CD4-positive, alpha-beta T cell (primary cell): ENCODE data around the gene CHM. TPM values are rescaled to one million over a fixed set of nuclear protein-coding genes. Genes with fewer than 3 reads are reported as not detected.

Experiments used
- ATAC-seq: fragments of 200-7000 bp; cut with Tn5 transposase; one replicate; pipeline ENCODE4 v1.10.0; 2022; ENCODE audit warnings: mild to moderate bottlenecking; ENCODE audit not compliant: poor library complexity
- CTCF ChIA-PET: fragments of 350-600 bp; sonication (Branson Sonifier 250); formaldehyde crosslinking; loops from one replicate; lab custom pipeline; 2021; ENCODE audit warnings: antibody characterized with exemption, inconsistent platforms; lab: Charles Lee
- POLR2A ChIA-PET: fragments of 350-600 bp; sonication (Branson Sonifier 250); formaldehyde crosslinking; loops from one replicate; lab custom pipeline; 2021; ENCODE audit warnings: antibody characterized with exemption, inconsistent platforms; lab: Charles Lee
- DNase-seq, 14 experiments: peaks; one replicate each; pipeline ENCODE4 v3.0.0-alpha.2; 2013 to 2020; ENCODE audit warnings: mixed read lengths in 2 of 14
- H3K27ac ChIP-seq, 2 donors: one replicate each; pipeline versions ENCODE4 v1.5.1 to v1.7.0; 2013; ENCODE audit warnings: low read length in 2 of 2, low read depth in 1 of 2, mild to moderate bottlenecking in 1 of 2
- H3K27me3 ChIP-seq, 2 experiments: 1 replicate in 1 of 2; 2 replicates in 1 of 2; pipeline versions ENCODE4 v1.6.1 to v1.7.0; 2013; ENCODE audit warnings: low read length in 2 of 2, control low read depth in 1 of 2, mild to moderate bottlenecking in 1 of 2, moderate library complexity in 1 of 2; ENCODE audit not compliant: insufficient read depth in 2 of 2, control insufficient read depth in 1 of 2
- H3K36me3 ChIP-seq: one replicate; pipeline ENCODE4 v1.6.1; 2013; ENCODE audit warnings: low read length, control low read depth; ENCODE audit not compliant: insufficient read depth
- H3K4me1 ChIP-seq: one replicate; pipeline ENCODE4 v1.6.1; 2013; ENCODE audit warnings: low read length, control low read depth; ENCODE audit not compliant: insufficient read depth
- H3K4me3 ChIP-seq: one replicate; pipeline ENCODE4 v1.5.1; 2013; ENCODE audit warnings: mild to moderate bottlenecking, low read length, moderate library complexity
- H3K9me3 ChIP-seq, 2 experiments: 1 replicate in 1 of 2; 2 replicates in 1 of 2; pipeline versions ENCODE4 v1.6.1 to v1.7.0; 2013; ENCODE audit warnings: low read length in 2 of 2, mild to moderate bottlenecking in 2 of 2, control low read depth in 1 of 2, moderate library complexity in 1 of 2; ENCODE audit not compliant: control insufficient read depth in 1 of 2, insufficient read depth in 1 of 2
- H3K27ac Mint-ChIP-seq: one replicate; pipeline ENCODE4 v1.8.0; 2020; ENCODE audit warnings: mixed read lengths
- H3K27me3 Mint-ChIP-seq: one replicate; pipeline ENCODE4 v1.8.0; 2021; ENCODE audit warnings: mixed read lengths
- H3K36me3 Mint-ChIP-seq: one replicate; pipeline ENCODE4 v1.8.0; 2021; ENCODE audit warnings: low read depth, mixed read lengths
- H3K4me1 Mint-ChIP-seq: one replicate; pipeline ENCODE4 v1.8.0; 2021; ENCODE audit warnings: low read depth, mixed read lengths
- H3K4me3 Mint-ChIP-seq: one replicate; pipeline ENCODE4 v1.8.0; 2020; ENCODE audit warnings: mild to moderate bottlenecking, mixed read lengths
- H3K9me3 Mint-ChIP-seq: one replicate; pipeline ENCODE4 v1.8.0; 2020; ENCODE audit warnings: mixed read lengths
- CTCF ChIP-seq: fragments of 200-600 bp; IDR thresholded peaks from one replicate; pipeline ENCODE4 v1.8.0; 2022; ENCODE audit warnings: antibody characterized with exemption, mild to moderate bottlenecking
- intact Hi-C, 2 experiments: fragments of 100-400 bp; cut with DNase I in 1 of 2; cut with micrococcal nuclease in 1 of 2; formaldehyde crosslinking; loops; one replicate each; pipeline versions ENCODE4 v1.15.1 to v1.9.0; 2023 to 2025; cut with DNase I, micrococcal nuclease
- total RNA-seq, 174 experiments: library from RNA in 2 of 174; stranded (reverse) in 2 of 174; gene quantifications; one replicate each; pipeline ENCODE4 v1.2.3 and lab custom pipeline; 2021 to 2026

The CHM gene
- total RNA-seq, 2 experiments from 2014 or later: 5.1 to 6.3 TPM

GRCh38 chrX:85906399-85906798, 141.0 kb downstream of the CHM start:
- no peaks in the 10 kb centered on the region for H3K4me1 ChIP-seq
- TF ChIP-seq CTCF: no peak
- H3K27me3 ChIP-seq: no peaks in the 10 kb centered on the region
- Mint-ChIP-seq H3K27me3 (no peaks in the 10 kb centered on the region), H3K36me3 (peaks cover 26% of the 10 kb centered on the region), H3K27ac (no peak overlapping the region), H3K4me1 (no peaks in the 10 kb centered on the region), H3K4me3 (no peak overlapping the region), H3K9me3 (no peaks in the 10 kb centered on the region)
- intact Hi-C loops: no loop called here
- no peak for DNase-seq
- ChIA-PET POLR2A (no interaction called here), CTCF (no interaction called here)
- H3K4me3 ChIP-seq: no peak overlapping the region
- ATAC-seq: no peak
- H3K9me3 ChIP-seq: no peaks in the 10 kb centered on the region
- no peak overlapping the region for H3K27ac ChIP-seq
- no peaks in the 10 kb centered on the region for H3K36me3 ChIP-seq

GRCh38 chrX:85905851-85906250, 141.5 kb downstream of the CHM start:
- intact Hi-C loops: no loop called here
- ATAC-seq (no peak), DNase-seq (no peak)
- CTCF ChIA-PET: no interaction called here
- POLR2A ChIA-PET: no interaction called here
- no peaks in the 10 kb centered on the region for H3K4me1 ChIP-seq
- no peak overlapping the region for H3K4me3 ChIP-seq
- no peaks in the 10 kb centered on the region for H3K36me3 ChIP-seq
- no peaks in the 10 kb centered on the region for H3K27me3 ChIP-seq
- H3K9me3 ChIP-seq: no peaks in the 10 kb centered on the region
- no peaks in the 10 kb centered on the region for H3K4me1 Mint-ChIP-seq
- peaks cover 25% of the 10 kb centered on the region for H3K36me3 Mint-ChIP-seq
- H3K4me3 Mint-ChIP-seq: no peak overlapping the region
- no peak for TF ChIP-seq CTCF
- H3K27me3 Mint-ChIP-seq: no peaks in the 10 kb centered on the region
- no peaks in the 10 kb centered on the region for H3K9me3 Mint-ChIP-seq
- H3K27ac ChIP-seq: no peak overlapping the region
- no peak overlapping the region for H3K27ac Mint-ChIP-seq

GRCh38 chrX:85903692-85904471, 143.5 kb downstream of the CHM start:
- TF ChIP-seq CTCF: no peak
- ChIA-PET POLR2A (no interaction called here), CTCF (no interaction called here)
- Mint-ChIP-seq H3K27ac (no peak overlapping the region), H3K4me3 (no peak overlapping the region), H3K9me3 (no peaks in the 10 kb centered on the region), H3K36me3 (peaks cover 31% of the 10 kb centered on the region), H3K27me3 (no peaks in the 10 kb centered on the region), H3K4me1 (no peaks in the 10 kb centered on the region)
- no peak overlapping the region for H3K27ac ChIP-seq
- DNase-seq (no peak), ATAC-seq (no peak)
- H3K9me3 ChIP-seq: no peaks in the 10 kb centered on the region
- no peak overlapping the region for H3K4me3 ChIP-seq
- no peaks in the 10 kb centered on the region for H3K27me3 ChIP-seq
- H3K4me1 ChIP-seq: no peaks in the 10 kb centered on the region
- peaks cover 2% of the 10 kb centered on the region for H3K36me3 ChIP-seq
- intact Hi-C loops: no loop called here
